ENCODE results near the gene RAB23. TPM values are rescaled to one million over a fixed set of nuclear protein-coding genes. Genes with fewer than 3 reads are reported as not detected.

The RAB23 gene
- total RNA-seq, 1 experiment from 2014 or later: 13.8 TPM

DNA sequence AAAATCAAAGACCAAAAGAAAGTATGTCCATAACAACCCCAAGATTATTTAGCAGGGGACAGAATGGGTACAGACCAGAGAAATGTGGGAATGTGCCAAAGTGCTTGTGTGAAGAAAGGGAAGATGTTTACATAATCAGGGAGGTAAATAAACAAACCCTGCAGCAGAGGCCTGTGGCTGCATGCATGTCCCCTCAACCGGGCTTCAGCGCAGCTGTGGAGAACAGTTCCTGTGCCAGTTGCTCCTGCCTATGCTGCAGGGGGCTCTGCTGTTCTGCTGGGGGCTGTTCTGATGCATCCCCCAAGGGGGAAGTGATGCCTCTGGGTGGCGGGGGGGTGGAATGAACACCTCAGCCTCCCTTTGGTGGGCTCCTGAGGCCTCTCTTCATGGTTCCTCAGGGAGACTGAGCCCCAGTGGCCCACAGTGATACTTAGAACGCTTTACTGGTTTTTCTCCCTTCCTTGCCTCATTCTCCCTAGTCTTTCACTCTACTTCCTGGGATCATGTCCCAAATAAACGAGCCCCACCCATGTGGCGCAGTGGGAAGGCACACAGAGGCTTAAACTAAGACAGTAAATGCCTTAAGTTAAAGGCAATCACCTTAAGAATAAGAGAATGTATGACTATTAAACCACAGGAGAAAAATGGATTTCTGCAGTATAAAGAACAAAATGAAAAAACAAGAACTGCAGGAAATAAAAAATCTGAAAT is 23.0 kb downstream of the RAB23 start:
- no peak for DNase-seq
- Histone ChIP-seq H3K4me3 (no peak overlapping the region), H3K4me2 (no peak overlapping the region), H4K20me1 (ENCODE audit: insufficient read depth) (no peaks in the 10 kb centered on the region), H3F3A (ENCODE audit: insufficient read depth, low read depth) (no peaks in the 10 kb centered on the region; the same call in 1 of the 2 replicates), H3K79me2 (ENCODE audit: low read depth) (no peaks in the 10 kb centered on the region), H3K27me3 (ENCODE audit: insufficient read depth, low read depth) (no peaks in the 10 kb centered on the region), H3K4me1 (replicated peaks; ENCODE audit: insufficient read depth) (no peaks in the 10 kb centered on the region), H3K27ac (no peak overlapping the region), H3K9me2 (ENCODE audit: insufficient read depth) (no peaks in the 10 kb centered on the region), H3K36me3 (ENCODE audit: low read depth) (no peaks in the 10 kb centered on the region), H2AFZ (no peak overlapping the region), H3K9me3 (ENCODE audit: insufficient read depth, low read depth) (no peaks in the 10 kb centered on the region)
- TF ChIP-seq CTCF (conservative IDR thresholded peaks at IDR 0.05) (no peak), EZH2 (IDR thresholded peaks at IDR 0.05; ENCODE audit: low read depth) (no peak)
- ChIA-PET POLR2A (ENCODE audit: unreplicated experiment) (no interaction called here), CTCF (no interaction called here)
- intact Hi-C loops (cut with micrococcal nuclease; ENCODE audit: unreplicated experiment): no loop called here
- BruUV-seq (replicated peaks): no TSS peak

DNA sequence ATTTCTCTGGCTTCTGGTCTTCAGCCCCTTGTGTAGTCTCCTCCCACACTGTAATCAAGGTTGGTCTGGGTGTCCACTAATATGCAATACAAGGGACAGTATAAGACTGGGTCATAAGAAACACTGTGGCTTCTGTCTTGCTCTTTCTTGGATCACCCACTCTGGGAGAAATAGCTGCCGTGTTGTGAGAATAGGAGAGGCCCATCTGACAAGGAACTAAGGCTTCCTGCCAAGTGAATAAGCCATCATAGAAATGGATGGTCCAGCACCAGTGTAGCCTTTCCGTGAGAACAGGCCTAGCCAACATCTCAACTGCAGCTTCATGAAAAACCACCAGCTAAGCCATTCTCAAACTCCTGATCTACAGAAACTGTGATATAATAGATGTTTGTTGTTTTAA is 26.6 kb downstream of the RAB23 start:
- Histone ChIP-seq H3K9me2 (ENCODE audit: insufficient read depth) (no peaks in the 10 kb centered on the region), H4K20me1 (ENCODE audit: insufficient read depth) (no peaks in the 10 kb centered on the region), H3K36me3 (ENCODE audit: low read depth) (no peaks in the 10 kb centered on the region), H3K4me3 (no peak overlapping the region), H3K27ac (no peak overlapping the region), H2AFZ (no peak overlapping the region), H3K4me1 (replicated peaks; ENCODE audit: insufficient read depth) (no peaks in the 10 kb centered on the region), H3K27me3 (ENCODE audit: insufficient read depth, low read depth) (no peaks in the 10 kb centered on the region), H3K4me2 (no peak overlapping the region), H3K9me3 (ENCODE audit: insufficient read depth, low read depth) (no peaks in the 10 kb centered on the region), H3F3A (ENCODE audit: insufficient read depth, low read depth) (no peaks in the 10 kb centered on the region; the same call in 1 of the 2 replicates), H3K79me2 (ENCODE audit: low read depth) (no peaks in the 10 kb centered on the region)
- BruUV-seq (replicated peaks): no TSS peak
- no peak for DNase-seq
- CTCF ChIA-PET: no interaction called here
- POLR2A ChIA-PET (ENCODE audit: unreplicated experiment): no interaction called here
- intact Hi-C loops (cut with micrococcal nuclease; ENCODE audit: unreplicated experiment): no loop called here
- TF ChIP-seq CTCF (conservative IDR thresholded peaks at IDR 0.05) (no peak), EZH2 (IDR thresholded peaks at IDR 0.05; ENCODE audit: low read depth) (no peak)

GRCh38 chr6:57193177-57193576 is 28.9 kb downstream of the RAB23 start:
- ChIA-PET CTCF (no interaction called here), POLR2A (ENCODE audit: unreplicated experiment) (interaction anchor here (0.7 kb wide), 1 partner anchor 21 kb away, joined by 17 read pairs; no protein-coding TSS in a partner anchor)
- no peaks in the 10 kb centered on the region for H3K9me3 ChIP-seq (ENCODE audit: insufficient read depth, low read depth)
- TF ChIP-seq EZH2 (IDR thresholded peaks at IDR 0.05; ENCODE audit: low read depth): no peak
- TF ChIP-seq CTCF (conservative IDR thresholded peaks at IDR 0.05): no peak
- H3K36me3 ChIP-seq (ENCODE audit: low read depth): no peaks in the 10 kb centered on the region
- H2AFZ ChIP-seq: no peak overlapping the region
- H3F3A ChIP-seq (ENCODE audit: insufficient read depth, low read depth): peaks cover 7% of the 10 kb centered on the region
- BruUV-seq (replicated peaks): no TSS peak
- no peak overlapping the region for H3K27ac ChIP-seq
- intact Hi-C loops (cut with micrococcal nuclease; ENCODE audit: unreplicated experiment): no loop called here
- no peaks in the 10 kb centered on the region for H3K27me3 ChIP-seq (ENCODE audit: insufficient read depth, low read depth)
- H3K4me2 ChIP-seq: no peak overlapping the region
- no peaks in the 10 kb centered on the region for H3K79me2 ChIP-seq (ENCODE audit: low read depth)
- no peak for DNase-seq
- no peaks in the 10 kb centered on the region for H4K20me1 ChIP-seq (ENCODE audit: insufficient read depth)
- no peak overlapping the region for H3K4me3 ChIP-seq
- no peaks in the 10 kb centered on the region for H3K4me1 ChIP-seq (replicated peaks; ENCODE audit: insufficient read depth)
- H3K9me2 ChIP-seq (ENCODE audit: insufficient read depth): no peaks in the 10 kb centered on the region
